ENCODE results near the gene JAZF1.

- TF ChIP-seq POLR2A (IDR thresholded peaks at IDR 0.05; ENCODE audit: low read depth, low read length) (no peak), SMC3 (IDR thresholded peaks at IDR 0.05; ENCODE audit: low read depth, low read length) (no peak), CTCF (conservative IDR thresholded peaks at IDR 0.05; ENCODE audit: low read depth, low read length) (no peak), RFX5 (IDR thresholded peaks at IDR 0.05; ENCODE audit: low read depth, low read length) (no peak), CEBPB (IDR thresholded peaks at IDR 0.05; ENCODE audit: low read depth, low read length) (no peak), ELK1 (IDR thresholded peaks at IDR 0.05; ENCODE audit: borderline replicate concordance, low read depth, low read length) (no peak), MXI1 (IDR thresholded peaks at IDR 0.05; ENCODE audit: borderline replicate concordance, low read depth, low read length) (no peak), USF2 (IDR thresholded peaks at IDR 0.05; ENCODE audit: low read depth, low read length) (no peak)
These were observed 260.2 kb downstream of the JAZF1 start for GRCh38 chr7:27920281-27920946.

Data from IMR-90 (cell line).